Left kidney (tissue), 2 donors: ENCODE data around the gene PYGB. TPM values are rescaled to one million over a fixed set of nuclear protein-coding genes. Genes with fewer than 3 reads are reported as not detected.

Source experiments
- DNase-seq: peaks from one replicate; pipeline ENCODE4 v3.0.0-alpha.2; 2013
- polyA plus RNA-seq: library from polyadenylated mRNA; unstranded; fragments of 120-200 nt; gene quantifications from one replicate; pipeline ENCODE4 v1.2.1, GENCODE V29; 2013; ENCODE audit not compliant: insufficient read length

PYGB gene
- polyA plus RNA-seq, 1 donor = 47.0 TPM

DNA sequence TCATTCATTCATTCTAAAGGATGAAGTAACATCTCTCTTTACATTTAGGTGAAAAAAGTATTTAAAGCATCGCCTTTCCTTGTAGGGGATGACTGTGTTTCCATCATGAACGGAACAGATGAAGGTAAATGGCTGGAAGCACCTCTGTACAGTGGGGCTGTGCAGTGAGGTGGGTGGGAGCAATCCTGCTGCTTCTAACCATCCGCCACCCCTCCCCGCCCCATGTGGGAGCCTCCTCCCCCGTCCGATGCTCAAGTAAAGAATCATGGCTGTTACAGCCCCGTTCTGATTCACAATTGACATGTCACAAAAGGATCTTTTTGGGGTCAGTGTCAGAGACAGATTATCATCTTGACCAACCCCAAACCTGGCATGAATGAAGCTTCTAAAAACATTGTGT, 33.1 kb upstream of the PYGB start:
- no peak for DNase-seq

DNA sequence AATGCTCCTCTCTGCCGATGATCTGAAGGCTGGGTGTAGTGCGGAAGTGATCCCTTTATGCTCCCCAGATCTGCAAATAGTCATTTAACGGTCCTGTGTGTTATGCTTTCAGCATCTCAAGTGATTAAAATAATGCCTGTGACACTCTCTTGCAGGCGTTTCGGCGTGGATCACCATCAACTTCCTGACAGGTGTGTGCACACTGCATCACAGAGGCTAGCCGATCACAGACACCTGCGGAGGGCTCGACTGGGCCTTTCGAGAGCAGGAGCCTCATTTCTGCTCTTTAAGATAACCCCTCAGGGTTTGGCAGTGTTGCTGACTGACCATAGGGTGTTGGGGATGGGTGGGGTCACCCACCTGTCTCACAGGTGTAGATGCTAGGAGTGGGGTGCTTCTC, 32.4 kb upstream of the PYGB start:
- DNase-seq = no peak

DNA sequence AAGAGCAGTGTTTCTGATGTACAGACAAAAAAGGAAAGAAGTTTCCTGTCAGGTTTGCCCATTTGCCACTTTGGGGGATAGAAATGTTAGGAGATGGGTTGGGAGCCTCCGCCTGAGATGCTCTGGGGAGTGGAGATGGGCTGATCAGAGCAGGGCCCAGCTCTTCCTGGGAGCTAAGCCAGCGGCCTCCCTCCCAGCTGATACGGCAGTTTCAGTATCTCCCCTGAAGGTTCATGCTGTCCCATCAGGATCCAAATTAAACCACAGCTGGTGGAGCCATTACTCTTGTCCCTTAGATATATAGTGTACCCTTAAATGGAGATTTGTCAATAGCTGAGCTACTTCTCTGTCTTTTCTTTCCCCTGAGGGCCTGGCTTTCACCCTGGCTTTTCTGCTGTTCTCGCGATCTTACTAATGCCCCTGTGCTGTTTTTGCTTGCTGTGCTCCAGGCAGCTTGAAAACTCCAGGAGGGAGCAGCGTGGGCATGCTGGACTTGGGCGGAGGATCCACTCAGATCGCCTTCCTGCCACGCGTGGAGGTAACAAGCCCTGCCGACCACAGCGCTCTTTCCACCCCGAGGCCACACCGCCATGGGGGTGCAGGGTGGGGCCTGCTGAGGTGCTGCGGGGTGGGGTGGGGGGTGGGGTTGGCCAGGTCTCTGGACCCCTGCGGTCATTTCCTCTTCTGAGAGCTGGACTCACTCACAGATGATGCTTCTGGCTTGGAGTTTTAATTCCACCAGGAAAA, 31.5 kb upstream of the PYGB start:
- DNase-seq = no peak

DNA sequence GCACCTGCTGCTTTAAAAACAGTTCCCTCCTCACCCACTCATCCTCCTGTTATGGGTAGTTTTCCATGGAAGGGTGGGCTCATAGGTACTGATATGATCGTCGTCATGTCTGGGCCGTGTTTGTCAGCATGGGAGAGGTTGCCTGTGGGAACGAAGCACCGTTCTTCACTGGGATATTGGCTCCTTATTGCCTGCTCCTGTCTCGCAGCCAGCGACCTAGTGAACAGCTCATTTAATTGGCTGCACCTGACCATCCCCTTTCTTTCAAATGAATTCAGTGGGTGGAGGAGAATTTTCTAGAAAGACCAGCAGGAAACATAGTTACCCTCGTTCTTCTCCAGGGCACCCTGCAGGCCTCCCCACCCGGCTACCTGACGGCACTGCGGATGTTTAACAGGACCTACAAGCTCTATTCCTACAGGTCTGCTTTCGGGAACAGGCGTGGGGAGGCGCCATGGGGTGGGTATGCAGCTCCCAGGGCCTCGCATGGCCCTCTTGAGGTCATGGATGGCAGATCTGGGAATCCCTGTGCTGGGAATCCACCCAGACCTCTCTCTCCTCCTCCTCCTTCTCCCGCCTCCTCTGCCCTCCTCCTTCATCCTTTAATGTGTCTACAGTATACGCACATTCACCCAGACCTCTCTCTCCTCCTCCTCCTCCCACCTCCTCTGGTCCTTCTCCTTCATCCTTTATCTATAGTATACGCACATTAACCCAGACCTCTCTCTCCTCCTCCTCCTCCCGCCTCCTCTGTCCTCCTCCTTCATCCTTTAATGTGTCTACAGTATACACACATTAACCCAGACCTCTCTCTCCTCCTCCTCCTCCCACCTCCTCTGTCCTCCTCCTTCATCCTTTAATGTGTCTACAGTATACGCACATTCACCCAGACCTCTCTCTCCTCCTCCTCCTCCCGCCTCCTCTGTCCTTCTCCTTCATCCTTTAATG, 30.4 kb upstream of the PYGB start:
- no peak for DNase-seq

DNA sequence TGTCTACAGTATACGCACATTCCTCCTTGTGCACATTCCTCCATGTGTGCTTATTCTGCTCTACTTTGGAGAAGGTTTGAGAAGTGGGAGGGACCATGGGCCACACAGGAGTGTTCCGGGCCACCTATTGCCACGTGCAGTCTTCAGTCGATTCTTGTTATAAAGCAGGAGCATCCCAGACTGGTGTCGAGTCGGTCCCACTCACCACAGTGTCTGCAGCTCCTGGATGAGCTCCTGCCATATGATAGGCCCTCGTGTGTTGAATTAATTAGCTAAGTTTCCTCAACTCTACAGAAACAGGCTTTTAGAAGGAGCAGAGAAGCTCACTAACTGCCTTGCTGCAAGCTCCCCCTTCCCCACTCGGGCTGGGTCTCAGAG, 29.8 kb upstream of the PYGB start:
- DNase-seq = no peak

DNA sequence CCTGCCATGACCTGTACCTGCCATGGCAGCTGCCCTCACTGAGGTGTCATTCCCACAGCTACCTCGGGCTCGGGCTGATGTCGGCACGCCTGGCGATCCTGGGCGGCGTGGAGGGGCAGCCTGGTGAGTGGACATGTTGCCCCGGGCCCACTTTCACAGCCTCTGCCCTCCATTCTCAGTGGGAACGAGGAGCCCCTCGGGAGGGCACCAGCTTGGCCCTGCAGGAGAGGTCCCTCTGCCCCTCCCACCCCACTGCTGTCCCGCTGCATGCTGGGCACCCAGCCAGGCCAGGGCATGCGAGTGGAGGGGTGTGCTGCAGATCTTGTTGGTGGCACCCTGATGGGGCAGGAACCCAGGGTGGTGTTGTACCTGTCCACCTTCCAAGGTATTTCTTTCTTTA, 29.4 kb upstream of the PYGB start:
- DNase-seq = no peak

DNA sequence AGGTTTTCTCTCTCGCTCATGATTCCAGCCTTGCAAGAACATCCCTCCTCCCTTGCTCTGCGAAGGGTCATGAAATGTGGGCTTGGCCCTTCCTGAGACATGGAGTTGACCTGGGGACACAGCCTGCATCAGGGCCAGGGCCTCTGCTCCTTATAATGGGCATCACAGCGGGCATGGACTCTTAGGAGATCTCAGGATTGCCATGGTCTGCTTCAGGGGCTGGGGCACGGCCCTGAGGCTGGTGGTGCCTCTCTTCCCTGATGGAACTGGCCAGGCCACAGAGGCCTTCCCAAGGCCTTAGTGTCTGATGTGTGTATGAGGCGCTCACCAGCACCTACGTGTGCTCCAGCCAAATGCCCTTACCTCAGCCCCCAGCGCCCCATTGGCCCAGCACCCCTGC, 28.5 kb upstream of the PYGB start:
- no peak for DNase-seq

DNA sequence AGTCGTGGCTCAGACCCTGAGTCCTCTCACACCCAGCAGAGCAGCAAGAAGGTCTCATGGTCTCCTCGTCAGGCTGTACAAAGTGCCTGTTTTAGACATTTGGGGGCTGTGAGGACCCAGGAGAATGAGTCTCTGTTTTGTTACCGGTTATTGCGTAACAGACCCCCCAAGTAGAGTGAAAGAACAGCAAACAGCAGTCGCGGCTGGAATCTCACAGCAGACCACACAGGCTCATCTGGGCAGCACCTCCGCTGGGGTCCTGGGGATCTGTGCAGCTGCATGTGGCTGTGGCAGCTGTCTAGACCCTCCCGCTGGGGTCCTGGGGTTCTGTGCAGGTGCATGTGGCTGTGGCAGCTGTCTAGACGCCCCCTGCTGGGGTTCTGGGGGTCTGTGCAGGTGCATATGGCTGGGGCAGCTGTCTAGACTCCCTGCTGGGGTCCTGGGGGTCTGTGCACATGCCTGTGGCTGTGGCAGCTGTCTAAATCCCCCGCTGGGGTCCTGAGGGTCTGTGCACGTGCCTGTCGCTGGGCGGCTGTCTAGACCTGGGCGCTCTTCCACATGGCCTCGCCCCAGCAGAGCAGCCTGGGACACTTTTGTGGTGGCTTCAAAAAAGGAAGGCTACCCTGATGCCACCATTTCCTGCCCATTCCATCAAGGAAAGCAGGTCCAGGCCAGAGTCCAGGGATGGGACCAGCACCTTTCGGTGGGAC, 27.7 kb upstream of the PYGB start:
- DNase-seq = no peak

DNA sequence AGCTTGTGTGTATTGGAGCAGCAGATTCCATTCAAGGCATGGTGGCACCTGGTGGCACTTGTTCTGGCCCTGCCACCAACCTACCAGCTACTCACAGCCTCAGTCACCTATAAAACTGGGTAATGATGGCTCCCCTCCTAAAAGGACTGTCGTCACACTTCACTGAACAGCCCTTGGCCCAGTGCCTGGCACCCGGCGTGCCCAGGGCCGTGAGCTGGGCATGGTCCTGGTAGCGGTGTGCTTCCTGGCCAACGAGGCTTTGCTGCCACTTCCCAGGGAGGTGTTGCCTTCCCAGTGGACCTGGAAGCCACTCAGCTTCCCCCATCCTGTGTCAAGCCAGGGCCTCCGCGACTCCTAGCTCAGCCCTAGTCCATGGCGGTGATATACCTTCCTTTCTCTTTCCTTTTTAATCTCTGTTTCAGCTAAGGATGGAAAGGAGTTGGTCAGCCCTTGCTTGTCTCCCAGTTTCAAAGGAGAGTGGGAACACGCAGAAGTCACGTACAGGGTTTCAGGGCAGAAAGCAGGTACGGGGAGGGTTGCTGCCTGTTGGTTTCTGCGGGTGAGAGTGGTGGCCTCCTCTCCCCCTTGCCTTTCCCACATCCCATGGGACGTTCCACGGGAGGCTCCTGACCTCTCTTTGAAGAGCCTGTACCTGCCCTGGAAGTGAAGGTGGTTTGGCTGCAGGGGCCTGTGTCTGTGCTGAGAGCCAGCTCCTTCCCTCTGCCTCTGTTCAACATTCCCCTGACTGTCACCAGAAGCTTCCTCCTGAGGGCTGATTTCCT, 26.9 kb upstream of the PYGB start:
- no peak for DNase-seq

DNA sequence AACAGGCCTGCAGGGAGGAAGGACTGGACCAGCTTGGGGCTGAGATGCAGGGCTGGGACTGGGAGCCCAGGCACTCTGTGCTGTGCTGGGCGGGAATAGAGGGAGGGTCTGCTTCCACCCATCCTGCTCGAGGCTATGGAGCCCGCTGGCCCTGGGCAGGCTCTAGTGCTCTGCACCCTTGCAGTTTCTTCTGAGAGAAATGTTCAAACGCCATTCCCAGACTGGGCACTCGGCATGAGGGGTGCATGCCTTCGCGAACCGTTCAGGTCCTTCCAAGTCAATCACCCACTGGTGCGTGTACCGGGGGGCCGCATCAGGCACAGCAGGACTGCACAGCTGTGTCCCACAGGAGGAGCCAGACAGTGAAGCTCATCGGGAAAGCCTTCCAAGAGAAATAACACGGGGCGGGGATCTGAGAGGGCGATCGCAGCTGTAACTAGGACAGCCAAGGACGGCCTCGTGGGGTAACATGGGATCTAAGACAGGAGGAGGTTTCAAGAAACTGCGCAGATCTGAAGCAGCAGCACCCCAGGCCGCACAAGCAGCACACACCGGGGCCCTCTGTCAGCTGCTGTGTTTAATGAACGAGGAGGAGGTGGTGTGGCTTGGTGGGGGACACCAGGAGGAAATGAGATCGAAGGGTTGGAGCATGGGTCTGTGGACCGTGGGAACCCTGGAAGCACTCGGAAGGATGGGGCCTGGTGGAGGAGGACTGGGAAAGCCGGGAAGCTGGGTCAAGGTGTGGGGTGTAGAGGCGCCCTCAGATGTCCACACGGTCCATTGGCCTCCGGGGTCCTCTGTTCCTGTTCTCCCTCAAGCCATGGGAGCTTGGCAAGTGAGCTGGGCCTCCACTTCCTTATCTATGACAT, 26.1 kb upstream of the PYGB start:
- no peak for DNase-seq

DNA sequence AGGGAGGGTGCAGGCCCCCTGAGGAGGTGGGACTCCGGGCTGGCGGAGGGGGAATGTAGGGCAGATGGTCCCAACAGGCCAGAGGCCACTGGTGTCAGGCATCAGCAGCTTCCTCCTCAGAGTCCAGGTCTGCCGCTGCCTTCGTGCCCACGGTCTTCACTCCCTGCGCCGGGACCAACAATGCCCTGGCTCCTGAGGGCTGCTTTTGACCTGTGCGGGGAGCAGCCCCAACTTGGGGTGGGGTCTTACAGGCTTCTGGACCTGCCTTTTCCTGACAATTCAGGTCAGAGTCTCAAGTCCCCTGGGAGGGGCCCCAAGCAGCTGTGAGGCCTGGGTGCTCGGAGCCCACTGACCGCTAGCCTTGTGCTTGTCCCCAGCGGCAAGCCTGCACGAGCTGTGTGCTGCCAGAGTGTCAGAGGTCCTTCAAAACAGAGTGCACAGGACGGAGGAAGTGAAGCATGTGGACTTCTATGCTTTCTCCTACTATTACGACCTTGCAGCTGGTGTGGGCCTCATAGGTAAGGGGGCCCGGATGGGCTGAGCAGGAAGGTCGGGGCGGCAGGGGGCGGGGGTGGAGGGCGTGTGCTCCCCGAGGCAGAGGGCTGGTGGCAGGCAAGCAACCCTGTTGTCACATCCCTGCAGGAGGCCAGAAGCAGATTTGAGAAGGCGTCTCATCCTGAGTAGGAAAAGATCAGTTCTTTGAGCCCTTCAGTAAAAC, 25.3 kb upstream of the PYGB start:
- DNase-seq = no peak

DNA sequence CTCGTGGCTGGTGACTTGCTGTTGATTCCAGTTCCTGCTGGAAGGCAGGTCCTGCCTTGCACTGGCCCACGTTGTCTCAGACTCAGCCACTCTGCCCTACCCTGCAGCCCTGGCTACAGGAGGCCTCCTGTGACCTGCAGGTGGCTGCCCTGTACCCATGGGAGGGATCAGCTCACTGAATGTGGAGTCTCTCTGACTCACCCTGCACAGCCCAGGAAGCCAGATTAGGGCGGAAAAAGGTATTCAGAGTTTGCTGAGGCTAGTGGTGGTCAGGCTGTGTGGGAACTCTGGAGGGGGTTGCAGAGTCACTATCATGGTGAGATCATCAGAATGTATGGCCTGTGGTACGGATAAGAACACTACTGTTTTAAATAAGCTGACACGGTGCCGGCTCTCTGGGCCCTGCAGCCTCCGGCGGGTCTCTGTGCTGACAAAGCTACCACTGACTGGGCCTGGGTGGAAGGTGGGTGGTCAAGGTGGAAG, 24.7 kb upstream of the PYGB start:
- DNase-seq = no peak

DNA sequence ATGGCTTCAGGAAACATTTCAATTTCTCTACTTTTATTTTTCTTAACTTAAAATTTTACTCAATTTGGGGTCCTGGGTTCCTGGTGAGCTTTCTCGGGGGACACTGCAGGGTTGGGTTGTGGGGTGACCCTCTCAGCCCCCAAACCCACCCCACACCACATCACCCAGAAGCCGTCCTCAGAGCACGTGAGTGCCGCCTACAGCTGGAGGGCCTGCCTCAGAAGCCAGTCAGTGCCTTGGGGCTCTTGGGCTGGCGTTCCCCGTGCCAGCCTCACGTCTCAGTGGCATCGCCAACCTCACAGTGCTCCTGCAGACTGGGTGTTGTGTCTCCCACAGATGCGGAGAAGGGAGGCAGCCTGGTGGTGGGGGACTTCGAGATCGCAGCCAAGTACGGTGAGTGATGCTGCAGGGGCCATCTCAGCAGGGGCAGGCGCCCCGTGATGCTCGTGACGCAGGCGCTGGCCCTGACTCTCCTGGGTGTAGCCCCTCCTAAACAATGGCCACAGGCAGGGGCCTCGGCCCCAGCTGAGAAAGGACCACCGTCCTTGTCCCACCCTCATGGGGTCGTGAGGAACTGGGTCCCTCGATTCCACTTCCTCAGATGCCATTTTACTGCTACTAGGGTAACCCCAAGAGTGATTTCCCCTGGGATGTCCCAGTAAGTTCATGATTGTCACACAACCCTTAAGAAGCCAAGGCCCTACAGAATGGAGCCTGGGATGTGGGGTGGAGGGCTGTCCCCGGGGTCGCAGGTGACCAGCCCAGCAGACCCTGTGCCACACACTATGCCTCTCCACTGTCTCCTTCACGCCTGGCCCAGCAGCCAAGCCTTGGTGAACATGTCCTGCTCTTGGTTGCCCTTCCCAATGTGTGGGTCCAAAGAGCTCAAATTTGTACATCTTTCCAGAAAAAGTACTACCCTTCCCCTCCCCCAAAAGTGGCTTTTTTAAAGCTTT, 23.8 kb upstream of the PYGB start:
- no peak for DNase-seq

DNA sequence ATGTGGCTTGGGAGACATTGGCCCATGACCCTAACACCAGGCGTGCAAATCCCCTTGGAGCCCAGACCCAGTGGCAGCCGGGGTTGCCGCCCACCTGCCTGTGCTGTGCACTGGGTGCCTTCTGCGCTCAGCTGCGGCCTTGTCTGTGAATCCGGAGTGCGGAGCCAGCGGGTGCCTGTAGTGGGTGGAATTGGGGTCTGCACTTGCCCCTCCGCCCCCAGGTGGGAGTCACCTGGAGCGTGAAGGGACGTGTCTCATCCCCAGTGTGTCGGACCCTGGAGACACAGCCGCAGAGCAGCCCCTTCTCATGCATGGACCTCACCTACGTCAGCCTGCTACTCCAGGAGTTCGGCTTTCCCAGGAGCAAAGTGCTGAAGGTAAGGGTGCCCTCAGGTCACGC, 22.9 kb upstream of the PYGB start:
- DNase-seq = no peak

DNA sequence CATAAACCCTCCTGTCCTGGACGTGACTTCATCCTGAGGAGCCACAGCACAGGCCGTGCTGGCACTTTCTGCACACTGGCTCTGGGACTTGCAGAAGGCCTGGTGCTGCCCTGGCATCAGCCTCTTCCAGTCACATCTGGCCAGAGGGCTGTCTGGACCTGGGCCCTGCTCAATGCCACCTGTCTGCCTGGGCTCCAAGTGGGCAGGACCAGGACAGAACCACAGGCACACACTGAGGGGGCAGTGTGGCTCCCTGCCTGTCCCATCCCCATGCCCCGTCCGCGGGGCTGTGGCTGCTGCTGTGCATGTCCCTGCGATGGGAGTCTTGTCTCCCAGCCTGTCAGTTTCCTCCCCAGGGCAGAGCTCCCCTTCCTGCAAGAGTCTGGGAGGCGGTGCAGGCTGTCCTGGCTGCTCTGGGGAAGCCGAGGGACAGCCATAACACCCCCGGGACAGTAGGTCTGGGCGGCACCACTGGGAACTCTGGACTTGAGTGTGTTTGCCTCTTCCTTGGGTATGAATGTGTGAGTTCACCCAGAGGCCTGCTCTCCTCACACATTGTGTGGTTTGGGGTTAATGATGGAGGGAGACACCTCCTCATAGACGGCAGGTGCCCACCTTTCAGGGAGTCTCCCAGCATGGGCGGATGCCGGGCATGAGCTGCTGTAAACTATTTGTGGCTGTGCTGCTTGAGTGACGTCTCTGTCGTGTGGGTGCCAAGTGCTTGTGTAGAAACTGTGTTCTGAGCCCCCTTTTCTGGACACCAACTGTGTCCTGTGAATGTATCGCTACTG, 22.0 kb upstream of the PYGB start:
- no peak for DNase-seq

DNA sequence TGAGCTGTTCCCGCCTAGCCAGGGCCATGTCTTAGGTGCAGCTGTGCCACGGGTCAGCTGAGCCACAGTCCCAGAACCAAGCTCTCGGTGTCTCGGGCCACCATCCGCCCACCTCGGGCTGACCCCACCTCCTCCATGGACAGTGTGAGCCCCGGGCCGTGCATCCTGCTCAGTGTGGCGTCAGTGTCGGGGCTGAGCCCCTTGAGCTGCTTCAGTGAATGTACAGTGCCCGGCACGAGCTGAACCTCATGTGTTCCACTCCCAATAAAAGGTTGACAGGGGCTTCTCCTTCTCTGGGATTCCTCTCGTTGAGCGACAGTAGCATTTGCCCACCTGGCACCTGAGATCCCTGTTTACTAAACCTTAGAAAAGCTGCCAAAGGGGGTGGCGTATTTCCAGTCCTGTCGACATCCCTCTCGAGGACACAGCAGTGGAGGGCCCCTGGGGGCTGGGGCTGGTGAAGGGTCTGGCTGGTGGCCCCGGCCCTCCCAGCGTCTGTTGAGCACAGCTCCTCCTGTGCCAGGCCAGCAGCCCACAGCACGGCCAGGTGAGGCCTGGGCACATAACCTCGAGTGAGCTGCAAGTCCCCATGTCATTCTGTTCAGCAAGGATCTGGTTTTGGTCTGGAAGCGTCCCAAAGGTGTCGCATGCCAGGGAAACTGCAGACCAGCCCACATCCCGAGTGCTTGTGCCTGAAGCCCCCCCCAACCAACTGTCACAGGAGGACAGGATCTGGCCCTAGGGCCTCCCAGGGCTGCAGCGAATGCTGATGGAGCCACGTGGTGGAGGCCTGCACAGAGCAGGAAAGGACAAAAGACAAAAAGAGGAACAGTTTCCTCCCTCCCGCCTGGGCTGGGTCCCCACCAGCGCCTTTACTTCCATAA, 21.2 kb upstream of the PYGB start:
- no peak for DNase-seq

DNA sequence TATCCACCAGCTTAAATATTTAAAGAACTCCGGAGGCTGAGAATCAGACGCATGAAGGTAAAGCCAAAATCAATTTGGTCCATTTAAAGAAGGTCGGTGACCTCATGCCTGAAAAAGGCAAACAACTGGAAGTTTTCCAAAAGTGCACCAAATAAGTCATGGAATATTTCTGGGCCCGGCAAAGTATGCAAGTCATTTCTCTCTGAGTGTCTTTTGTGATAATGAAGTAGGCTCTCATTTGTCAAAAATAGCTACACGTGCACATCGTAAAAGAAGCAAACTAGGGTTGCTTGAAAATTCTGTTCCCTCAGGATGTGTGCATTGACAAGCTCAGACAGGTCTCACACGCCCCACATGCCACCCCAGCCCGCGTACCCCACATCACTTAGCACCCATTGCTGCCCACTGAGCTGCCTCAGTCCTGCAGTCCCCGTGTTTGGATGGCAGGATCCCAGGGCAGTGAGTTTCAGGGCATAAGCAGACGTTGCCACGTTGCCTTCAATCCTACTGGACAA, 20.5 kb upstream of the PYGB start:
- no peak for DNase-seq
